Mucosa of stomach (tissue), 1 donor: Measurements from ENCODE around the gene CMTM5.

Experiments
- H3K27me3 ChIP-seq: one replicate; pipeline ENCODE4 v1.7.0; 2013; ENCODE audit warnings: mild to moderate bottlenecking, low read length; ENCODE audit not compliant: control insufficient read depth, insufficient read depth
- H3K36me3 ChIP-seq: one replicate; pipeline ENCODE4 v1.7.0; 2013; ENCODE audit warnings: low read length; ENCODE audit not compliant: control insufficient read depth, insufficient read depth
- H3K4me1 ChIP-seq: one replicate; pipeline ENCODE4 v1.7.0; 2013; ENCODE audit warnings: mild to moderate bottlenecking, low read length; ENCODE audit not compliant: control insufficient read depth, insufficient read depth
- H3K4me3 ChIP-seq: one replicate; pipeline ENCODE4 v1.7.0; 2013; ENCODE audit warnings: low read length
- H3K9ac ChIP-seq: one replicate; pipeline ENCODE4 v1.7.0; 2013; ENCODE audit warnings: mild to moderate bottlenecking, low read length, moderate library complexity
- H3K9me3 ChIP-seq: one replicate; pipeline ENCODE4 v1.7.0; 2013; ENCODE audit warnings: mild to moderate bottlenecking, low read length, moderate library complexity; ENCODE audit not compliant: control insufficient read depth
- donor health status: Pancreatic carcinoma.

Gene CMTM5

DNA sequence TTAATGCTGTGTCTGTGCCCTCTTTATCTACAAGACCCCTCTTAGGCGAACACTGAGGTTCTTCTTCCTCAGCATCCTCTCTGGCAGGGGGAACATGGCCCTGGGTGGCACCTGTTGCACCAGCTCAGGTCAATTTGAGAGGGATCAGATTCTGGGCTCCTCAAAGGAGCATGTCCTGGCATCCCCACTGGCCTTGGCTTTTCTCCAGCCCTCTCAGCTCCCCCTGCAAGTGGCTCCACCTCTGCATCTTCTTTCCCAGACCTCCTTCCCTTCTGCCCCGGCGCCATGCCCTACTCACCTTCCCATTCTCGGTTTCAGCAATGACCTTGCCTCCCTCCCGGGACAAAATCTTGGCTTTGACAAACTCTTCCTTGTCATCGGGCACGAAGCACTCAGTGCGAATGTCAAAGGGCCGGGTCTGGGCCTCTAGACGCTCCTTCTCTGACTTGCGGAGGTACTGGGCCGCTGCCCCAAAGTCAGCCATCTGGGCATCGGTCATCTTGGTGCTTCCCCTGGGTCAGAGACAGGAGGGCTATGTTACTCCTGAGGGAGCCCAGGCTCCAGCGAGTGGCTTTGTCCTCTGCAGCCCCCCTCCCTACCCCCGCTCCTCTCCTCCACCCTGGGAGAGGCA lies 30.0 kb downstream of the CMTM5 start:
- Histone ChIP-seq H3K36me3 (no peaks in the 10 kb centered on the region), H3K9me3 (no peaks in the 10 kb centered on the region), H3K9ac (no peak overlapping the region), H3K27me3 (peaks cover 17% of the 10 kb centered on the region), H3K4me3 (no peak overlapping the region), H3K4me1 (no peaks in the 10 kb centered on the region)

DNA sequence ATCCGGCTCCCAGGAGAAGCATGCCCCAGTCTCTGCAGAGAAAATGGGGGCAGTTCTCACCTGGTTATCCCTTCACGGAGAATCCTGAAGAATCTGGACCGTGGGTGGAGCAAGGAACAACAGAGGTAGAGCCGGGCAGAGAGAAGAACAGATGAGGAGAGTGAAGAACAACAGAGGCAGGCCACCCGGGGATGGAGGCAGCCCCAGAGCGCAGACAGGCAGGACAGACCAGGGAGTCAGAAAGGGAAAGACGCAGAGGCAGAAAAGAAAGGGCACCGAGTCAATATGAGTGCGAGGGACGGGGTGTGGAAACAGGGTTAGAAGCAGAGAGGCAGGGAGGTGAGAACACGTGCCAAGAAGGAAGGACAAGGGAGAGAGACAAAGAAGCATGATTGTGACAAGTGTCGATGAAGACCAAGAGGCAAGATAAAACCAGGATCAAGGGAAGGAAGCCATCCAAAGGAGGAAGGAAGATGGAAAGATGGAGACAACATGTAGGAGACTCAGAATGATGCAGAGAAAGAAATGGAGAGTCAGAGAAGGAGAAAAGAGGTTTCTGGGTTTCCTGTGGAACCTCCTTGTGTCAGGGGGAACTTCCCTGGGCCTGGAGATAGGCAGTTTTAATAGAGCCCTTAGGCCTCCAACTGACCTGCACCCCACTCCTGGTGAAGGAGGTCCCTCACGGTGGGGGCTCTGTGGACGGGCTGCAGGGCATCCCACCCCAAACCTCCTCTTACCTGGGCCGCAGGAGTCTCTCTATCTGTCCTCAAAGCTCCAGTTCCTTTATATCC lies 30.9 kb downstream of the CMTM5 start, which contains the start of gene MYH6:
Gene MYH6 (minus strand): TSS at position 758 of the 791 bp plus-strand sequence. CDS start 1,050 bp downstream, outside the sequence.
- Histone ChIP-seq H3K27me3 (peaks cover 12% of the 10 kb centered on the region), H3K9me3 (no peaks in the 10 kb centered on the region), H3K36me3 (no peaks in the 10 kb centered on the region), H3K9ac (no peak within 1 kb of the TSS), H3K4me1 (no peaks in the 10 kb centered on the region), H3K4me3 (no peak within 1 kb of the TSS)

DNA sequence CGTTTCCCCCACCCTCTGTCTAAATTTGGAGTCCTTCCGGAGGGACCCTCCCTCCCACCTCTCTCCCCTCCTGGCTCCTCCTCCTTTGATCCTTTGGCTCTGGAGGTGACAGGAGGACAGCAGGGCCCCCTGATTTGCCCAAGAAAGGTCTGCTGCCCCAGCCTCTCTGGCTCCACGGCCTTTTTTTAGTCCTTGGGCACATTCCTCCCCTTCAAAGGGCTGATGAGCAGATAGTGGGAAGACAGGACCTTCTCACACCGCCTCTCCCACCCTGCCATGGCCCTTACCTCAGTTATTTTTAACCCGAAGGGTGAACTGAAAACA lies 31.4 kb downstream of the CMTM5 start:
- no peaks in the 10 kb centered on the region for H3K4me1 ChIP-seq
- H3K4me3 ChIP-seq: no peak overlapping the region
- H3K36me3 ChIP-seq: no peaks in the 10 kb centered on the region
- peaks cover 7% of the 10 kb centered on the region for H3K27me3 ChIP-seq
- no peak overlapping the region for H3K9ac ChIP-seq
- no peaks in the 10 kb centered on the region for H3K9me3 ChIP-seq

DNA sequence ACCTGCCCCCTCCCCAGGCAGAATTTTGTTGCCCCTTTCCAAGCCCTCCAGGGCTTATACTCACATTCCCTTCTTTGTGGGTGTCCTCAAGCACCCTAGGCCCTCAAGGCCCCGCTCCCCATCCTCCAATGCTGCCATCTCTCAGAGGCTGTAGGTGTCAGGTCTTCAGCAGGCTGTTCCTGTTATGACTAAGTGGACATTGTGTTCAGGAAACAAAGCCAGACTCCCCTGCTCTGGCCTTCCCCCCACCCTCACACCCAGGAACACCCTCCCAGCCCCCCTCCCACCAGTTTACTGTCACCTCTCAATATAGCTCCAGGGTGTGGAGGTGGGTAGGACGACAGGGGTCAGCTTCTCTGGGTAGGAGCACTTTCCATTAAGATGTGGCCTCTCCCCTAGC lies 32.6 kb downstream of the CMTM5 start:
- H3K9ac ChIP-seq: no peak overlapping the region
- no peaks in the 10 kb centered on the region for H3K9me3 ChIP-seq
- peaks cover 5% of the 10 kb centered on the region for H3K27me3 ChIP-seq
- H3K36me3 ChIP-seq: no peaks in the 10 kb centered on the region
- no peaks in the 10 kb centered on the region for H3K4me1 ChIP-seq
- no peak overlapping the region for H3K4me3 ChIP-seq

DNA sequence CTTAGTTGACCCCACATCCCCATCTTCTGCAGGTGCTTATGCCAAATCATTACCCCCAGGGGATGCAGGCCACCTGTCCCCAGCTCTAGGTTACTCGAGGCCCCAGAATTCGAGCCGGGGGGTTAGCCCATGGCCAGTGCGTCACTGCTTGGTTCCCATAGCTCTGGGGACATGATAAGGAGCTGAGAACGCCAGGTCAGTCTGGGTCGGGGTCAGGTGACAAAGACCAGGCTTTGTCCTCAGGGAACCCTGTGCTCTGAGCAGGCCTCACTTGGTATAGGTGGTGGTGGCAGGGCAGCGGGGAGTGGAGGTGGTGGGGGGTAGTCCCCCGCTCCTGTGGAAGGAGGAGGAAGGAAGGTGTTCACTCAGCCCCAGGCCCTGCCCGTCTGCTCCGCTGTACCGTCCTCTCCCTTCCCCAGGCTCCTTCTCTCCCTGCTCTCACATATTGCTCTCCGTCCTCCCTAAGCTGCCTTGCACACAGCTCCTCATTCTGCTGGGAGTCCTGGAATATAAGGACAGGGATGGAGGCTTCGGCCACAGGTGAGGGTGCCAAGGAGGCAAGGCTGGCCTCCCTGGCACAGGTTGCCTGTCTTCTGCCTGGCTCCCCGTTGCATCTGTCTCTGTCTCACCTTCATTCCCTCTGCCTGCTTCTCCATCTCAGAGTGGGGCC lies 33.3 kb downstream of the CMTM5 start:
- Histone ChIP-seq H3K4me1 (no peaks in the 10 kb centered on the region), H3K9ac (no peak overlapping the region), H3K9me3 (no peaks in the 10 kb centered on the region), H3K36me3 (no peaks in the 10 kb centered on the region), H3K27me3 (peaks cover 5% of the 10 kb centered on the region), H3K4me3 (no peak overlapping the region)

DNA sequence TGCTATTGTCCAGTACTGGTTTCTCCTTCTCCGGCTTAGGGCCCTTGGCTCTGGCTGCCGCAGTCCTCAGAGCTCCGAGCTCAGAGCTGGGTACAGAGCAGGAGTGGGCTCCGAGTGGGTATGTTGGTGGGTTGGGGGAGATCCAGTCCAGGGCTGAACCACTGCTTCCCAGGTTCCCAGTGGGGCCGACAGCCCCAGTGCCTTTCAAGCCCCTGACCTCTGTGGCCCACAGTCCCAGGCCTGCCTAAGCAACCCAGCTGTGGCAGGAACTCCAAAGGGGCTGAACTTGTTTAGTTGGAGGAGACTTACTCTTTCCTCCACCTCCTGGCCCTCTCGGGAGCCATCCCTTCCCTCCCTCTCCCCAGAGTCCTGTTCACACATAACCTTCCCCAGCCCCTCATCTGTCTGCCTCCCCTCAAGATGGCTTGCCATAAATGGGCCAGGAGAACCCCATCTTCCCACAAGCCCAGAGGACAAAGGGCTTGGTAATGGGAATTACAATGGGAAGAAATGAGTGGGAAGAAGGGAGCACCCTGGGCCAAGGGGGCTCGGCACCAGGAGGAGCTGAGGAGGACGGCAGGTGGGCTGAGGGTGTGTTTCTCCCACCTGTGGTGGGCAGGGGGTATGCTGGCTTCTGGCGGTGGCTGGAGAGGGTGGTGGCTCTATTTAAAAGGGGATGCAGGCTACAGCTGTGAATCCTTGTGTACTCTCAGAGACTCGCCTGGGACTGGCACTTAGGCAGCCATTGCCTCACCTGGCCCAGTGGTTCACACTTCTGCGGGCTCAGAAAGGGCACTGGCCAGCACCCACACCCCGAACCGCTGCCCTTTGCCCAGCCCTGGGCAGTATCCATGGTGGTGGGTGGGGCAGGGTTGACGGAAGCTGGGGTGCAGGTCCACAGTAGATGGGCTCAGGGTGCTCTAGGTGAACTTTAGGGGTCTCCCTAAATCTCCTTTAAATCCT lies 35.0 kb downstream of the CMTM5 start:
- Histone ChIP-seq H3K9ac (no peak overlapping the region), H3K4me3 (no peak overlapping the region), H3K36me3 (no peaks in the 10 kb centered on the region), H3K27me3 (peaks cover 5% of the 10 kb centered on the region), H3K4me1 (no peaks in the 10 kb centered on the region), H3K9me3 (no peaks in the 10 kb centered on the region)

DNA sequence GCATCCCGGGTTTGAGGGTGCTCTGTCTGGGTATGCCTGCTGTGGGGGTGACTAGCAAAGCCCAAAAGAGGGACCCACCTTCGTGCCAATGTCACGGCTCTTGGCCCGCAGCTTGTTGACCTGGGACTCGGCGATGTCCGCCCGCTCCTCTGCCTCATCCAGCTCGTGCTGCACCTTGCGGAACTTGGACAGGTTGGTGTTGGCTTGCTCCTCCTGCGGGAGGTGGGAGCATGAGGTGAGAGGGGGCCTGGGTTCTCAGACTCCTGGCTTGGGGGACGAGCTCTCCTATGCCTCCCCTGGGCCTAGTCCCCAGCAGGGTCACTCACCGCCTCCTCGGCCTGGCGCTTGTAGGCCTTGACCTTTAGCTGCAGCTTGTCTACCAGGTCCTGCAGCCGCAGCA lies 36.8 kb downstream of the CMTM5 start:
- Histone ChIP-seq H3K27me3 (no peaks in the 10 kb centered on the region), H3K4me3 (no peak overlapping the region), H3K9ac (no peak overlapping the region), H3K4me1 (no peaks in the 10 kb centered on the region), H3K36me3 (no peaks in the 10 kb centered on the region), H3K9me3 (no peaks in the 10 kb centered on the region)

DNA sequence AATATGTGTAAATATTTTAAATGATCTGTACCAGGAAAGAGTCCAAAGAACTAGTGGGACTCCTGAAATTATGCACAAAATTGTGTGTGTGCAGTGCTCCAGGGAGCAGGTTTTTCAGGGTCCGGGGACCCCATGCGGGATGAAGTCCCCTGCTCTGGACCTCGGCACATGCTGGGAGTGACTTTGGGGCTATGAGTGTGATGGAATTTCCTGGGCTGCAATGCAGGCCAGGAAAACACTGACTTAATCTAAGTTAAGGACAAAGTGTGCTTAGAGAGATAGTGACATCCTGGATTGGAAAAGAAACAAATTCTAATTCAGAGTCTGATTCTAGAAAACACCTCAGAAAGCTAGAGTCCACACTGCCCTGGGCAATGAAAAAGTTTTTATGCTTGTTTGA lies 37.4 kb downstream of the CMTM5 start:
- Histone ChIP-seq H3K4me3 (no peak overlapping the region), H3K4me1 (no peaks in the 10 kb centered on the region), H3K9ac (no peak overlapping the region), H3K27me3 (no peaks in the 10 kb centered on the region), H3K9me3 (no peaks in the 10 kb centered on the region), H3K36me3 (no peaks in the 10 kb centered on the region)

DNA sequence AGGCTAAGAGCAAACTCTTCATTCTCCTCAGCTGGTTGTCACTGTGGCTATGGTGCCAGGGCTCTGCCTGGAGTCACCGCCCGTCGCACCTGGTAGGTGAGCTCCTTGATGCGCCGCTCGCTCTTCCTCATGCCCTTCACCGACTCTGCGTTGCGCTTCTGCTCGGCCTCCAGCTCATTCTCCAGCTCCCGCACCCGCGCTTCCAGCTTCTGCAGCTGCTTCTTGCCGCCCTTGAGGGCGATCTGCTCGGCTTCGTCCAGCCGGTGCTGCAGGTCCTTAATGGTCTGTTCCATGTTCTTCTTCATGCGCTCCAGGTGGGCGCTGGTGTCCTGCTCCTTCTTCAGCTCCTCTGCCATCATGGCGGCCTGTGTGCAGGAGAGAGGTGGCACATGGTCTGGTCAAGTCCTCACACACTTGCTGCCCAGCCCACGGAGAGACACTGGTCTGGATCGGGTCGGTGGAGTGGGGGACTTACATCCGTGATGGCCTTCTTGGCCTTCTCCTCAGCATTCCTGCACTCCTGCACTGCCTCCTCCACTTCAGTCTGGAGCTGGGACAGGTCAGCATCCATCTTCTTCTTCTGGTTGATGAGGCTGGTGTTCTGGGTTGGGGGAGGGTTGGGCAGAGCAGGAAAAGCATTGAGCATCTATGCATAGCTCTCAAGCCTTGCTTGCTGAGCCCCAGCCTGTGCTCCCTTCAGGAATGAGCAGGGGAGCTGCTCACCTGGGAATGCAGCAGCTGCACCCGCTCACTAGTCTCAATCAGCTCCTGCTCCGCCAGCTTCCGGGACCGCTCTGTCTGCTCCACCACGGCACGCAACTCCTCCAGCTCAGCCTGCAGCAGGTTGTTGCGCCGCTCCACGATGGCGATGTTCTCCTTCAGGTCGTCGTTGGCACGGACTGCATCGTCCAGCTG lies 38.3 kb downstream of the CMTM5 start:
- Histone ChIP-seq H3K9ac (no peak overlapping the region), H3K4me3 (no peak overlapping the region), H3K9me3 (no peaks in the 10 kb centered on the region), H3K27me3 (no peaks in the 10 kb centered on the region), H3K4me1 (no peaks in the 10 kb centered on the region), H3K36me3 (no peaks in the 10 kb centered on the region)

DNA sequence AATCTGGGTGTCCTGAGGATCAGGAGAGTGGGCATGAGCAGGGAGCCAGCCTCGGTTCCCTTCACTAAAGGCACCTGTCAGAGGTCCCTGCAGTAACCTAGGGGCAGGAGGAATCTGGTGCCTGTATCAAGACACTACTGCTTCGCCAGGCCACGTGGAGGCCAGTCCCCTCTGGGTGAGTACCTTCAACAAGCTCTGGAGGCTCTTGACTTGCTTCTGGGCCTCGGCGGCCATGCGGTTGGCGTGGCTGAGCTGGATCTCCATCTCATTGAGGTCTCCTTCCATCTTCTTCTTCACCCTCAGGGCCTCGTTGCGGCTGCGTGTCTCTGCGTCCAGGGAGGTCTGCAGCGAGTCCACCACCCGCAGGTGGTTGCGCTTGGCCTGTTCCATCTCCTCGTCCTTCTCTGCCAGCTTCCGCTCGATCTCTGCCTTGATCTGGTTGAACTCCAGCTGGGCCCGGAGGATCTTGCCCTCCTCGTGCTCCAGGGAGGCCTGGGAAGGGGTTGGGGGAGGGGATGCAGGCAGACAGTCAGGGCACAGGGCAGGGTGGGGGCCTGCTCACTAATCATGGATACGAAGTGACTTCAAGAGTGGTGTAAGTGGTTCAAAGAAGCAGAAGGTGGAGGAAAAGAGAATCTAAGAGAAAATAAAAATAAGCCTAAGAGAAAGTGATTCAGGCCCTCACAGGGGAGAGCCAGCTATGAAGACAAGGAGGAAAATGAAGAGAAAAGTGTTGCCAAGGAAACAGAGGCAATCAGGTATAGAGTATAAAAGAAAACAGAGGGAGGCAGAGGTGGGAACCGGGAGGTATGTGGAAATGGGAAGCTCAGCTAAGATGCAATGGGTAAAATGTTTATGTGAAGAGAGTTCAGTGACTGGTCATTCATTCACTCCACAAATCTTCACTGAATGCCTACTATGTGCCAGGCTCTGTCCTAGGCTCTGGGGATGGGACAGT lies 39.3 kb downstream of the CMTM5 start:
- Histone ChIP-seq H3K36me3 (no peaks in the 10 kb centered on the region), H3K9ac (no peak overlapping the region), H3K4me3 (no peak overlapping the region), H3K4me1 (no peaks in the 10 kb centered on the region), H3K27me3 (no peaks in the 10 kb centered on the region), H3K9me3 (no peaks in the 10 kb centered on the region)
